Pancreas (tissue), 10 donors: ENCODE data around the gene GNPTG. TPM values are rescaled to one million over a fixed set of nuclear protein-coding genes. Genes with fewer than 3 reads are reported as not detected.
A peak's percentile ranks its signal among the peaks of the same experiment; 100 is the strongest.

Source experiments
- ATAC-seq, 4 donors: fragments of 200-7000 bp; cut with Tn5 transposase; one replicate each; pipeline versions ENCODE4 v1.8.0 to v1.9.1; 2020; ENCODE audit warnings: mild to moderate bottlenecking in 4 of 4, moderate library complexity in 4 of 4
- DNase-seq, 6 donors: peaks; one replicate each; pipeline ENCODE4 v3.0.0-alpha.2; 2020
- FAIRE-seq: peaks from 2 replicates; lab custom pipeline; 2012; peaks lifted over from hg19 to GRCh38; lab: Jason Lieb, UNC
- H3K27ac ChIP-seq, 4 donors: fragments of 200-600 bp; sonication (generic); 1 replicate in 3 of 4; 2 replicates in 1 of 4; pipeline versions ENCODE4 v1.5.0 to v1.8.0; 2020
- H3K27me3 ChIP-seq, 4 donors: fragments of 200-600 bp; one replicate each; pipeline ENCODE4 v1.8.0; 2021
- H3K36me3 ChIP-seq, 3 donors: fragments of 200-600 bp; sonication (generic) in 1 of 3; one replicate each; pipeline versions ENCODE4 v1.5.0 to v1.8.0; 2020 to 2021
- H3K4me1 ChIP-seq, 3 donors: fragments of 200-600 bp; one replicate each; pipeline ENCODE4 v1.8.0; 2021
- H3K4me3 ChIP-seq, 4 donors: fragments of 200-600 bp; sonication (generic) in 2 of 4; one replicate each; pipeline versions ENCODE4 v1.5.0 to v1.8.0; 2020 to 2021
- H3K9me3 ChIP-seq, 4 donors: fragments of 200-600 bp; one replicate each; pipeline ENCODE4 v1.8.0; 2021
- WGBS, 2 donors: extraction: QIAGEN DNeasy Blood & Tissue Kit; methylation state at CpG; one replicate each; pipeline ENCODE4 v1.1.7; 2013; 5-methylcytosine and 5-hydroxymethylcytosine counted together
- intact Hi-C, 3 donors: fragments of 100-400 bp; cut with DNase I; formaldehyde crosslinking; loops; one replicate each; pipeline versions ENCODE4 v1.11.1 to v1.14.2; 2022
- polyA plus RNA-seq, 2 donors: library from polyadenylated mRNA; stranded (reverse); fragments of 200-250 nt; gene quantifications; one replicate each; pipeline ENCODE4 v1.2.3, GENCODE V29; 2013
- total RNA-seq, 6 donors: library from RNA; stranded (reverse); fragmentation: NEBNext Ultra II Directional in 4 of 6; extraction: Animal tissue kit (Norgen Biotek cat#: 25700) in 4 of 6; gene quantifications; one replicate each; pipeline versions ENCODE4 v1.2.1 to v1.2.4, GENCODE V29; 2021 to 2023
- TF ChIP-seq, protein P1 (sequence below), 4 donors: fragments of 200-600 bp; sonication (generic) in 3 of 4; IDR thresholded peaks; one replicate each; pipeline versions ENCODE4 v1.5.0 to v1.8.0; 2021; ENCODE audit warnings: antibody characterized with exemption in 4 of 4
- donor health status: healthy with polysubstance abuse.
- donor health status: DM: no; HTN: no; CAD: no; lungs with moderate emphysema.
- donor health status: DM: no; HTN: no; CAD: no.
- donor health status: control.
- donor health status: control.
- donor health status: Bipolar disorder and iron deficiency.
- donor health status: DM: yes; HTN: yes; CAD: no.
- donor health status: DM: no; HTN: no; CAD: no.
- donor health status: DM: no; HTN: no; CAD: no.
- donor health status: DM: yes; HTN: yes; CAD: no.

GNPTG gene
- total and polyA plus RNA-seq, 8 donors, result 28.0 to 75.3 (median 40.9) TPM

DNA sequence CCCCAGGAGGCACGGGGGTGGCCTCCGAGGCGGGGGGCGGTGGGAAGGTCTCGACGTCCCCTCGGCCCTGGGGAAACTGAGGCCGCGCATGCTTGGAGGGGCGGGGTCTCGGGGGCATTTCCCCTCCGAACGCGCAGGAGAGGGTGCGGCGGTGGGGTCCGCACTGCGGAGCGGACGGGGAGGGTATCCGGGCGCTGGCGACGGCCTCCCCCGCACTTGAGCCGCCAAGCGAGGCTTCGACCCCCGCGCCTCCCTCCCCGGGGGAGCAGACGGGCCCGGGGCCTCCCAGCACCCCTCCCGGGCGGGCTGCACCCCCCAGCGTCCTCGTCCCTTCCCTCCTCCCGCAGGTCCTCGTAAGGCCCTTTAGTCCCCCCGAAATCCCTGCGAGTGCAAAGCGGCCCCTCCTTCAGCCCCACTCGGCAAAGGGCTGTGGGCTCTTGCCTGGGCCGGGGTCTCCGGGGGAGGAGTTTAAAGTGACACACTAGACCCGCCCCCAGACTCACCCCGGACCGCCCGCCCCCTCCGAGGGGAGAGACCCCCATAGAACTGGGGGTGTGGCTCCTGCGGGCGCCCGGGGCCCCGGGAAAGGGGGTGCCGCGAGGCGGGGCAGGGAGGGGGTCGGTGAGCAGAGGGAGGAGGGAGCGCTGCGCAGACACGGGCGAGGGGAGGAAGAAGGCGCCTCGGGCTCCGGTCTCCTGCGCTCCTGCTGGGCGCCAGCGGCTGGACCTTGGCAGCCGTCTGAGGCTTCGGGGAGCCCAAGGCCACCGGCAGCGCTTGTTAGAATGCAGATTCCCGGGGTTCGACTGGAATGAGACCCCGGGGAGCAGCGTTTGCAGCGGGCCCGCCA is 17.7 kb upstream of the GNPTG start:
- DNase-seq, result no peak
- Histone ChIP-seq H3K9me3 (no peaks in the 10 kb centered on the region), H3K4me1 (peaks cover 6 to 20% (median 6%) of the 10 kb centered on the region in 3 donors), H3K36me3 (no peaks in the 10 kb centered on the region), H3K27ac (no peak overlapping the region), H3K4me3 (peak overlapping the region in 3 of 4 donors; percentile 7 to 43 (median 23)), H3K27me3 (peaks cover 0 to 11% (median 2%) of the 10 kb centered on the region in 4 donors)
- ATAC-seq, result no peak
- no peak for FAIRE-seq
- 1 to 2% methylated on average over 43 to 78 of the region's 78 CpGs for WGBS, 2 donors
- TF ChIP-seq, protein P1, sequence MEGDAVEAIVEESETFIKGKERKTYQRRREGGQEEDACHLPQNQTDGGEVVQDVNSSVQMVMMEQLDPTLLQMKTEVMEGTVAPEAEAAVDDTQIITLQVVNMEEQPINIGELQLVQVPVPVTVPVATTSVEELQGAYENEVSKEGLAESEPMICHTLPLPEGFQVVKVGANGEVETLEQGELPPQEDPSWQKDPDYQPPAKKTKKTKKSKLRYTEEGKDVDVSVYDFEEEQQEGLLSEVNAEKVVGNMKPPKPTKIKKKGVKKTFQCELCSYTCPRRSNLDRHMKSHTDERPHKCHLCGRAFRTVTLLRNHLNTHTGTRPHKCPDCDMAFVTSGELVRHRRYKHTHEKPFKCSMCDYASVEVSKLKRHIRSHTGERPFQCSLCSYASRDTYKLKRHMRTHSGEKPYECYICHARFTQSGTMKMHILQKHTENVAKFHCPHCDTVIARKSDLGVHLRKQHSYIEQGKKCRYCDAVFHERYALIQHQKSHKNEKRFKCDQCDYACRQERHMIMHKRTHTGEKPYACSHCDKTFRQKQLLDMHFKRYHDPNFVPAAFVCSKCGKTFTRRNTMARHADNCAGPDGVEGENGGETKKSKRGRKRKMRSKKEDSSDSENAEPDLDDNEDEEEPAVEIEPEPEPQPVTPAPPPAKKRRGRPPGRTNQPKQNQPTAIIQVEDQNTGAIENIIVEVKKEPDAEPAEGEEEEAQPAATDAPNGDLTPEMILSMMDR (IDR thresholded peaks at IDR 0.05), result no peak
- intact Hi-C loops, result no loop called here

DNA sequence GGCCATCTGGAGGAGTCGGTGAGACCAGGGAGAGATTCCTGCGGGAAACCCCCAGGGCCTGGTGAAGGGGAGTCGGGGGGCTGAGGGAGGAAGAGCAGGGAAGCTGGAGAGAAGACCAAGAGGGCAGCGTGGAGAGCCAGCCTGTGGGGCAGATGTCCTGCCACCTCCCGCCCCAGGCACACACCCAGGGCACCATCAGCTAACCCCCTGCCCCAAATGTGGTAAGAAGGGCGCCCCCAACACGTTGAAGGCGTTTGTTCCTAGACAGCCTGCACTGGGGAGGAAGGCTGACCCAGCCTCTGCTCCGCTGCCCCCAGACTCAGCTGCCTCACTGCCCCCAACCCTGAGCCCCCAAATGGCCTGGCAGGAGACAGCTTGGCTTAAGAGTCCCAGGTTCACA is 17.0 kb upstream of the GNPTG start:
- no peak for ATAC-seq

DNA sequence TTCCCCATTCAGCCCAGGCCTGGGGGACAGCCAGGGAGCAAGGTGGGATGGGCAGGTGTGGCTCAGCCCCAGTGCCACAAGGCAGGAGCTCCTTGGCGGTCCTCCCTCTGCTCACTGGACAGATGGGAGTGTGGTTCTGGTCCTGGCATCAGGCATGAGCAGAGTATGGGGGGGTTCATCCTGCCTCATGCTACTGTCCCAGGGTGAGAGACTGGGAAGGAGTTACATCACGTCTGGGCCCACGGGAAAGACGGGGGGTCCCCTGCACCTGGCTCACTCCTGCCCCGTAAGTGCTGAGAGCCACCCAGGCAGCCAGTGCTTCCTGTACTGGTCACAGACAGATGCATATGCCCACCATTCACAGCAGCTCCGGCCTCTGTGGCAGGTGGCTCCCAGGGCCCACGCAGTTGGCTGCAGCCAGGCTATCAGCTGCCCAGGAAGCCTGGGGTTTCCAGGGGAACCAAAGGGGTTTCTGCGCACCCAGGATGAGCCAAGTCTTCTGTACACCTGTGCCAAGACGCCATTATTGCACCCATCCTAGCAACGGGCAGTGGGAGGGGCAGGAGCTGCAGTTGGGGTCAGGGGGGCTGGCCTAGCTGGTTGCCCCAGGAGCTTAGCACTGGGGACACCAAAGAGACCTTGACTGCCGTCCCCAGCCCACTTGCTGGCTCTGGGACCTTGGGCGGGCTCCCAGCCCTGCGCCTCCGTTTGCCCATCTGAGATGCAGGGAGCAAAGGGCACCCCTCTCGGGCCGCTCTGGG is 16.3 kb upstream of the GNPTG start:
- H3K36me3 ChIP-seq, result no peaks in the 10 kb centered on the region
- ATAC-seq (peak in 3 of 4 donors; percentile 1 to 49 (median 39)), DNase-seq (no peak), FAIRE-seq (no peak)
- no peaks in the 10 kb centered on the region for H3K9me3 ChIP-seq
- H3K4me3 ChIP-seq, result no peak overlapping the region
- no peak overlapping the region for H3K27ac ChIP-seq
- TF ChIP-seq, protein P1 (IDR thresholded peaks at IDR 0.05), result no peak
- intact Hi-C loops, result no loop called here
- peaks cover 0 to 11% (median 2%) of the 10 kb centered on the region in 4 donors for H3K27me3 ChIP-seq
- peaks cover 6 to 20% (median 6%) of the 10 kb centered on the region in 3 donors for H3K4me1 ChIP-seq
- WGBS, 2 donors, result 26 to 34% methylated on average over 16 of the region's 16 CpGs

More for the DNA sequence above, 17.0 kb upstream of the GNPTG start:
- intact Hi-C loops, result no loop called here
- WGBS, 2 donors, result 30 to 32% methylated on average over 8 to 9 of the region's 9 CpGs
- DNase-seq, result no peak
- peaks cover 6 to 20% (median 6%) of the 10 kb centered on the region in 3 donors for H3K4me1 ChIP-seq
- TF ChIP-seq, protein P1 (IDR thresholded peaks at IDR 0.05), result no peak
- H3K9me3 ChIP-seq, result no peaks in the 10 kb centered on the region
- H3K36me3 ChIP-seq, result no peaks in the 10 kb centered on the region
- H3K4me3 ChIP-seq, result no peak overlapping the region
- FAIRE-seq, result no peak
- H3K27ac ChIP-seq, result no peak overlapping the region
- H3K27me3 ChIP-seq, result peaks cover 0 to 11% (median 2%) of the 10 kb centered on the region in 4 donors

DNA sequence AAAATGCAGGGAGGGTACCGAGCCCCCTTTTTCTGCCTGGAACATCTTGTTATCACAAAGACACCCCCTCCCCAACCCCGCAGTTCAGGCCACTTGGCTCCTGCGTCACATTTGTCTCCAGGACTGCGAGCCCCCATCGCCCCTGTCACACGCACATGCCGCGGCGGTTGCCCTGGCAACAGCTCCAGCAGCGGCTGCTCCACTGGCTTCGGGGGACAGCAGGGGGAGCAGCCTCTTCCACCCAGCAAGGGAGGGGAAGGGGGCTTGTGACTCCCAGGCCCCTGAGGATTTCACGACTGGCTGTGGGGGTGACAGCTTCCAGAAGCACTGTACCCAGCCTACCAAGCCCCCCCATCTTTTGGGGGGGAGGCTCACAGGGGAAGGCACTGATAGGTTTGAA is 15.7 kb upstream of the GNPTG start:
- ATAC-seq (no peak), FAIRE-seq (no peak), DNase-seq (no peak)
- H3K27ac ChIP-seq, result no peak overlapping the region
- TF ChIP-seq, protein P1 (IDR thresholded peaks at IDR 0.05), result no peak
- 9 to 13% methylated on average over 12 of the region's 12 CpGs for WGBS, 2 donors
- intact Hi-C loops, result no loop called here
- H3K27me3 ChIP-seq, result peaks cover 0 to 11% (median 2%) of the 10 kb centered on the region in 4 donors
- peaks cover 6 to 20% (median 6%) of the 10 kb centered on the region in 3 donors for H3K4me1 ChIP-seq
- H3K9me3 ChIP-seq, result no peaks in the 10 kb centered on the region
- H3K4me3 ChIP-seq, result no peak overlapping the region
- no peaks in the 10 kb centered on the region for H3K36me3 ChIP-seq
